PFSK-1 (cell line): ENCODE data around the gene BMPR2.

Experiments
- FOXP2 ChIP-seq: optimal IDR thresholded peaks from 2 replicates; pipeline ENCODE3; 2011; ENCODE audit warnings: borderline replicate concordance, control low read depth, inconsistent platforms; ENCODE audit not compliant: insufficient read depth; ENCODE audit errors: extremely low read length, extremely low read depth
- POLR2AphosphoS5 ChIP-seq: IDR thresholded peaks from 2 replicates; pipeline ENCODE4 v1.6.1; 2012; ENCODE audit warnings: low read depth, mild to moderate bottlenecking, control low read depth, low read length, moderate library complexity
- SIN3A ChIP-seq: IDR thresholded peaks from 2 replicates; pipeline ENCODE4 v1.6.1; 2012; ENCODE audit warnings: mild to moderate bottlenecking, low read length, moderate library complexity, borderline replicate concordance; ENCODE audit not compliant: insufficient read depth
- TAF1 ChIP-seq: IDR thresholded peaks from 2 replicates; pipeline ENCODE4 v1.6.1; 2012; ENCODE audit warnings: low read length, control low read depth, borderline replicate concordance; ENCODE audit not compliant: insufficient read depth
- TF ChIP-seq, protein P1 (sequence below), 2 experiments: IDR thresholded peaks; 2 replicates each; pipeline versions ENCODE4 v1.6.1 to v1.8.0; 2011 to 2012; ENCODE audit warnings: low read depth in 2 of 2, low read length in 2 of 2, control low read depth in 1 of 2, inconsistent platforms in 1 of 2, mild to moderate bottlenecking in 1 of 2, moderate library complexity in 1 of 2; ENCODE audit not compliant: insufficient read depth in 1 of 2

Gene BMPR2

DNA sequence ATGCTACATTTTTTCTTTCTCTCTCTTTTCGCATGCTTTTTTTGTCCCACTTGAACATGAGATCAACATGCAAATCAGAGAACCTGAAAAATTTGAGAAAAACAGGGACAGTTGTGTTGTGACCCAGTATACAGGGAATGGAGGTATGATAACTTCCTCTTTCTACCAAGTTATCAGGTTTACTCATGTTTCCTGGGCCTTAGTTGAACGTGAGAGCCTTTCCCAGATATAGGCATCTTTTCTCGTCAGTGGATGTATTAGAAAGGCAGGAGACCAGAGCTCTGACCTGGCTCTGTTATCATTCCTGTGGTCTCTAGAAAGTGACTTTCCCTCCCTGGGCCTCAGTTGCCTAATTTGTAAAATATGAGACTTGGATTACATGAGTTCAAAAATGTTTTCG, 228.6 kb downstream of the BMPR2 start:
- TF ChIP-seq FOXP2, result no peak
- no peak for TF ChIP-seq SIN3A
- TF ChIP-seq, protein P1, sequence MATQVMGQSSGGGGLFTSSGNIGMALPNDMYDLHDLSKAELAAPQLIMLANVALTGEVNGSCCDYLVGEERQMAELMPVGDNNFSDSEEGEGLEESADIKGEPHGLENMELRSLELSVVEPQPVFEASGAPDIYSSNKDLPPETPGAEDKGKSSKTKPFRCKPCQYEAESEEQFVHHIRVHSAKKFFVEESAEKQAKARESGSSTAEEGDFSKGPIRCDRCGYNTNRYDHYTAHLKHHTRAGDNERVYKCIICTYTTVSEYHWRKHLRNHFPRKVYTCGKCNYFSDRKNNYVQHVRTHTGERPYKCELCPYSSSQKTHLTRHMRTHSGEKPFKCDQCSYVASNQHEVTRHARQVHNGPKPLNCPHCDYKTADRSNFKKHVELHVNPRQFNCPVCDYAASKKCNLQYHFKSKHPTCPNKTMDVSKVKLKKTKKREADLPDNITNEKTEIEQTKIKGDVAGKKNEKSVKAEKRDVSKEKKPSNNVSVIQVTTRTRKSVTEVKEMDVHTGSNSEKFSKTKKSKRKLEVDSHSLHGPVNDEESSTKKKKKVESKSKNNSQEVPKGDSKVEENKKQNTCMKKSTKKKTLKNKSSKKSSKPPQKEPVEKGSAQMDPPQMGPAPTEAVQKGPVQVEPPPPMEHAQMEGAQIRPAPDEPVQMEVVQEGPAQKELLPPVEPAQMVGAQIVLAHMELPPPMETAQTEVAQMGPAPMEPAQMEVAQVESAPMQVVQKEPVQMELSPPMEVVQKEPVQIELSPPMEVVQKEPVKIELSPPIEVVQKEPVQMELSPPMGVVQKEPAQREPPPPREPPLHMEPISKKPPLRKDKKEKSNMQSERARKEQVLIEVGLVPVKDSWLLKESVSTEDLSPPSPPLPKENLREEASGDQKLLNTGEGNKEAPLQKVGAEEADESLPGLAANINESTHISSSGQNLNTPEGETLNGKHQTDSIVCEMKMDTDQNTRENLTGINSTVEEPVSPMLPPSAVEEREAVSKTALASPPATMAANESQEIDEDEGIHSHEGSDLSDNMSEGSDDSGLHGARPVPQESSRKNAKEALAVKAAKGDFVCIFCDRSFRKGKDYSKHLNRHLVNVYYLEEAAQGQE (IDR thresholded peaks at IDR 0.05; ENCODE audit: insufficient read depth in 1 of 2, low read depth in 2 of 2, low read length in 2 of 2), result no peak
- TF ChIP-seq TAF1, result no peak

- TF ChIP-seq FOXP2 (no peak), POLR2AphosphoS5 (no peak), TAF1 (no peak), SIN3A (no peak)
- TF ChIP-seq, protein P1 (IDR thresholded peaks at IDR 0.05; ENCODE audit: insufficient read depth in 1 of 2, low read depth in 2 of 2, low read length in 2 of 2), result no peak
These were observed 229.0 kb downstream of the BMPR2 start for GRCh38 chr2:202605174-202605573.

- no peak for TF ChIP-seq FOXP2
- TF ChIP-seq TAF1, result no peak
- no peak for TF ChIP-seq SIN3A
- TF ChIP-seq, protein P1 (IDR thresholded peaks at IDR 0.05; ENCODE audit: insufficient read depth in 1 of 2, low read depth in 2 of 2, low read length in 2 of 2), result no peak
- TF ChIP-seq POLR2AphosphoS5, result no peak
These were observed 232.2 kb downstream of the BMPR2 start for GRCh38 chr2:202608142-202608852.

GRCh38 chr2:202609381-202610145, 233.4 kb downstream of the BMPR2 start:
- TF ChIP-seq SIN3A, result no peak
- TF ChIP-seq POLR2AphosphoS5, result no peak
- no peak for TF ChIP-seq FOXP2

GRCh38 chr2:202610380-202610779, 234.3 kb downstream of the BMPR2 start:
- TF ChIP-seq SIN3A, result no peak
- TF ChIP-seq TAF1, result no peak
- TF ChIP-seq, protein P1 (IDR thresholded peaks at IDR 0.05; ENCODE audit: insufficient read depth in 1 of 2, low read depth in 2 of 2, low read length in 2 of 2), result no peak
- no peak for TF ChIP-seq POLR2AphosphoS5
- TF ChIP-seq FOXP2, result no peak
